Kidney epithelial cell (primary cell): ENCODE results near the gene MVB12B. TPM values are rescaled to one million over a fixed set of nuclear protein-coding genes. Genes with fewer than 3 reads are reported as not detected.
A peak's percentile ranks its signal among the peaks of the same experiment; 100 is the strongest.
"Not testable (repeated sequence)": the region's sequence is repeated elsewhere in the genome, so short reads cannot be mapped to it uniquely, and the experiment has no call there.

Experiments
- DNase-seq: peaks from one replicate; pipeline ENCODE4 v3.0.0-alpha.2; 2010; ENCODE audit warnings: low read depth
- H3K27me3 ChIP-seq: 2 replicates; pipeline ENCODE4 v1.6.0; 2011; ENCODE audit warnings: low read length; ENCODE audit not compliant: control insufficient read depth, insufficient read depth
- H3K36me3 ChIP-seq: 2 replicates; pipeline ENCODE4 v1.5.1; 2011; ENCODE audit warnings: low read length; ENCODE audit not compliant: control insufficient read depth, insufficient read depth
- H3K4me3 ChIP-seq: 2 replicates; pipeline ENCODE4 v1.5.1; 2011; ENCODE audit warnings: low read depth, mild to moderate bottlenecking, control low read depth, low read length
- total RNA-seq: library from RNA; depleted of rRNA; stranded (reverse); fragments of >200 nt; gene quantifications from 2 replicates; pipeline ENCODE4 v1.2.3, GENCODE V29; 2015
- TF ChIP-seq, protein P1 (sequence below): IDR thresholded peaks from 2 replicates; pipeline ENCODE4 v1.5.1; 2011; ENCODE audit warnings: mild to moderate bottlenecking, moderate library complexity, low read length, control low read depth, inconsistent platforms; ENCODE audit not compliant: insufficient read depth, poor library complexity, severe bottlenecking

MVB12B gene, protein sequence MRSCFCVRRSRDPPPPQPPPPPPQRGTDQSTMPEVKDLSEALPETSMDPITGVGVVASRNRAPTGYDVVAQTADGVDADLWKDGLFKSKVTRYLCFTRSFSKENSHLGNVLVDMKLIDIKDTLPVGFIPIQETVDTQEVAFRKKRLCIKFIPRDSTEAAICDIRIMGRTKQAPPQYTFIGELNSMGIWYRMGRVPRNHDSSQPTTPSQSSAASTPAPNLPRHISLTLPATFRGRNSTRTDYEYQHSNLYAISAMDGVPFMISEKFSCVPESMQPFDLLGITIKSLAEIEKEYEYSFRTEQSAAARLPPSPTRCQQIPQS
- total RNA-seq: 13.1 and 15.8 TPM in 2 replicates

DNA sequence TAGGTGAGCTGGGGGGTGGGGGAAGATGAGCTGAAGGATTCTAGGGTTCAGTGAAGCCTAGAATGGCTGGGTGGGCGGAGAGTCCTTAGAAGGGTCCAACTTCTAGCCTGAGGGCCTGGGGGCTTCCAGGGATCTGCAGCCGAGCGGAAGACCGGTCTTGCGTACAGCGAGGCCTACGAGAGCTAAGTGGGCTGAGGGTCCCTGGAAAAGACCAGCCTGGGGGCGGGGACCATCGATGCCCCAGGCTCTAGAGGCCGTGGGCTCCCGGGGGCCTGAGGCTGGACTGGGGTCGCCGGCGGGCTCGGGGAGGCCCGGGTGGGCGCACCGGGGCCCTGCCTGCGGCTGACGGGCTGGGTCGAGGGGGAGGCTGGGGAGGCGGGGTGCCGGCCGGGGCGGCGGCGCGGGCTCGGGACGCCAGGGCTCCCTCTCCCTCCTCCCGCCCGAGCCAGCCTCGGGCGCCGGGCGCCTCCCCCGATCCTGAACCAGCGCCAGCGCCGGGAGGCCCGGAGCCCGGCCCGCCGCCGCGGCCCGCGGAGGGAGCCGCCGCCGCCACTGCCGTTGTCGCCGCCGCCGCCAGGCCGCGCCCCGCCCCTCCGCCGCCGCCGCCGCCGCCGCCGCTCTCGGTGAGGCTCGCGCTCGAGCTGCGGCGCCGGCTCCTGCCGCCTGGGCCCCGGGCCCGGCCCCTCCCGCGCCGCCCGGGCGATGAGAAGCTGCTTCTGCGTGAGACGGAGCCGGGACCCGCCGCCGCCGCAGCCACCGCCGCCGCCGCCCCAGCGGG, at the start of gene MVB12B:
TSS of gene MVB12B (plus strand) at position 602 of the 778 bp plus-strand sequence. CDS start at position 703, 101 bp downstream.
- H3K4me3 ChIP-seq: peak within 1 kb of the TSS; percentile 47
- H3K36me3 ChIP-seq: no peaks in the 10 kb centered on the region
- TF ChIP-seq, protein P1, sequence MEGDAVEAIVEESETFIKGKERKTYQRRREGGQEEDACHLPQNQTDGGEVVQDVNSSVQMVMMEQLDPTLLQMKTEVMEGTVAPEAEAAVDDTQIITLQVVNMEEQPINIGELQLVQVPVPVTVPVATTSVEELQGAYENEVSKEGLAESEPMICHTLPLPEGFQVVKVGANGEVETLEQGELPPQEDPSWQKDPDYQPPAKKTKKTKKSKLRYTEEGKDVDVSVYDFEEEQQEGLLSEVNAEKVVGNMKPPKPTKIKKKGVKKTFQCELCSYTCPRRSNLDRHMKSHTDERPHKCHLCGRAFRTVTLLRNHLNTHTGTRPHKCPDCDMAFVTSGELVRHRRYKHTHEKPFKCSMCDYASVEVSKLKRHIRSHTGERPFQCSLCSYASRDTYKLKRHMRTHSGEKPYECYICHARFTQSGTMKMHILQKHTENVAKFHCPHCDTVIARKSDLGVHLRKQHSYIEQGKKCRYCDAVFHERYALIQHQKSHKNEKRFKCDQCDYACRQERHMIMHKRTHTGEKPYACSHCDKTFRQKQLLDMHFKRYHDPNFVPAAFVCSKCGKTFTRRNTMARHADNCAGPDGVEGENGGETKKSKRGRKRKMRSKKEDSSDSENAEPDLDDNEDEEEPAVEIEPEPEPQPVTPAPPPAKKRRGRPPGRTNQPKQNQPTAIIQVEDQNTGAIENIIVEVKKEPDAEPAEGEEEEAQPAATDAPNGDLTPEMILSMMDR: no peak
- H3K27me3 ChIP-seq: no peaks in the 10 kb centered on the region
- DNase-seq: no peak

DNA sequence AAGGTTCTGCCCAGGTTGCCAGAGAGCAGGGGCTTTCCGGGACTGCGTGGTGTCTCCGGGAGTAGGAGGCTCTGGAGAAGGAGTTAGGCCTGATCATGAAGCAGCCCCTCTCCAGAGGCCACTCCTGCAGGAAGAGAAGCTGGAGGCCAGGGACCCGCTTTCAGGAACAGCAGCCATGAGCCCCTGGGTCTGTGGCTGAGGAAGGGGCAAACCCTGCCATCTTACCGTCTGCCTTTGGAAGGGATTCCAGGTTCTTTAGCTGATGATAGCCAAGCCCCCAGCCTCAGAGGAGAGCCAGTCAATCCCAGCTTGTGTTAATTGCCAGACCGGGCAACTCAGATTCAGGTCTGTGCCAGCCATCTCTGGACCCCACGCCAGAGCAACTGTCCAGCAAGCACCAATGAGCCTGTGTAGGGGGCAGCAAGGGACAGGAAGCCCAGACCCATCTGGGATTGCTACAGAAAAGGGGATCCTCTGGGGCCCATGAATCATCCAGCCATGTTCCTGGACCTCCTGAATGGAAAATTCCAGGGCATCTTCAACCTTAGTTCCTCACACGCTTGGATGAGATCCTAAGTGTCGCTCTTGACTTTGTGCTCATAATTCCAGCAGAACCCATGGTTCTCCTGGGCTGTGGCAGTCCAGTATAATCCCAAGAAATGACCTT, 42.7 kb upstream of the MVB12B start:
- TF ChIP-seq, protein P1: no peak
- Histone ChIP-seq H3K36me3 (no peaks in the 10 kb centered on the region), H3K27me3 (no peaks in the 10 kb centered on the region), H3K4me3 (no peak overlapping the region)
- no peak for DNase-seq

DNA sequence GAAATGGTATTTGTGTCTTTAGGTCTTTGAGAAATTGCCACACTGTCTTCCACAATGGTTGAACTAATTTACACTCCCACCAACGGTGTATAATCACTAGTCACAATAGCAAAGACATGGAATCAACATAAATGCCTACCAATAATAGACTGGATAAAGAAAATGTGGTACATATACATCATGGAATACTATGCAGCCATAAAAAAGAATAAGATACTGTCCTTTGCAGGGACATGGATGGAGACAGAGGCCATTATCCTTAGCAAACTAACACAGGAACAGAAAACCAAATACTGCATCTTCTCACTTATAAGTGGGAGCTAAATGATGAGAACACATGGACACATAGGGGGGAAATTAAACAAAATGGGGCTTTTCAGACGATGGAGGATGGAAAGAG, 41.0 kb upstream of the MVB12B start:
- not testable (repeated sequence) for H3K36me3 ChIP-seq, H3K4me3 ChIP-seq, DNase-seq, H3K27me3 ChIP-seq

DNA sequence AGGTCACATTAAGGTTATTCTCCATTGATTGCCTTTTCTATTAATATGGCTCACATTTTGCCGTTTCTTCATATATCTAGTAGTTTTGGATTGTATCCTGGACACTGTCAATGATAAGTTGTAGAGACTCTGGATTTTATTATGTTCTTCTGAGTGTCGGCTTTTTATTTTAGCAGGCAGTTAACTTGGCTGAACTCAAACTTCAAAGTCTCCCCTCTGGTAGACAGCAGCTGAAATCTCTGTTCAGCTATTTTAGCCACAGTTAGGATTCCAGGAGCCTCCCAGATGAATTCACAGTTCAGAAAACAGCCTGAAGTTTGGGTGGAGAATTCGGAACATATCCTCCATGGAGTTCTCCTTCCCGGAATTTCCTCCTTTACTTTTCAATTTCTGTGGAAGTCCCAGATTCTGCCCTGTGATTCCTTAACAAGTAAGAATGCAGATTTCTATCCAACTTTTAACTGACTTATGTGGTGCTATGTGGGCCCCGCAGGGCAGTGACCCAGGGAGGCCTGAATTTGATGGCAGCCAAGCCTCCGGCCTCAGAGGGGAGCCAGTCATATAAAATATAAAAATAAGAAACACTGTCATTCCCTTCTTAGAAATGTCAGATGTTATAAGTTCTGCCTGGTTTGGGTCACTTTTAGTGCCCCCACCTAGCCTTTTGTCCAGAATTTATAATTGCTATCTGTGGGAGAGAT, 39.3 kb upstream of the MVB12B start:
- TF ChIP-seq, protein P1: no peak
- H3K36me3 ChIP-seq: no peaks in the 10 kb centered on the region

DNA sequence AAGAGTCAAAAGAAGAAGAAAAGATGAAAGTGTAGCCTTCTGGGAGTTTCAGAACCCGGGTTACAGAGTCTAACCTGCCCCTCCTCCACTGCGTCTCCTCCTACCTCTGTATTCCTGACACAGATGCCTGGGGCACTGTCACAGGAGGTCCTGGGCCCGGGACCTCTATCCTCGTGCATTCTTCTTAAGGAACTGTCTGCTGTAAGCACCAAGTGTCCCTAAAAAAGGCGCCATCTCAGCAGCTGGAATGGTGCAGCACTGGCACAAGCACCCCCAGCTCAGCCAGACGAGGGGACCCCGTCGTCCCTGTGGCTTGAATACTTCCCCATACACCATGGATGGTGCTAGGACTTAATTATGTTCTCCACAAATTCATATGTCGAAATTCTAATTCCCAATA, 35.8 kb upstream of the MVB12B start:
- DNase-seq: no peak
- Histone ChIP-seq H3K27me3 (no peaks in the 10 kb centered on the region), H3K4me3 (no peak overlapping the region), H3K36me3 (no peaks in the 10 kb centered on the region)
- TF ChIP-seq, protein P1: no peak

More for the DNA sequence above, 39.3 kb upstream of the MVB12B start:
- H3K4me3 ChIP-seq: no peak overlapping the region
- no peak for DNase-seq
- no peaks in the 10 kb centered on the region for H3K27me3 ChIP-seq

DNA sequence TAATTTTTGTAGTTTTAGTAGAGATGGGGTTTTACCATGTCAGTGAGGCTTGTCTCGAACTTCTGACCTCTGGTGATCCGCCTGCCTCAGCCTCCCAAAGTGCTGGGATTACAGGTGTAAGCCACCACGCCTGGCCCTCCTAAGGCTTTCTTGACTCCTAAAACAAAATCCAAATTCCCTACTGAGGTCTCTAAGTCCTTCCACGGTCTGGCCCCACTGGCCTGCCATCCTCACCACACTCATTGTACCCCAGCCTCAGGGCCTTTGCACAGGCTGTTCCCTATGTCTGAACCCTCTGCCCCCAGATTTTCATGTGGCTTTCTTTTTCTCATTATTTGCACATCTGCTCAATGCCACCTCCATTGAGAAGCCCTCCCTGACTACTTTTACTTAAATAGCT, 34.7 kb upstream of the MVB12B start:
- TF ChIP-seq, protein P1: no peak
- Histone ChIP-seq H3K27me3 (peaks cover 2% of the 10 kb centered on the region), H3K4me3 (no peak overlapping the region), H3K36me3 (no peaks in the 10 kb centered on the region)
- DNase-seq: no peak
